WTC11 (cell line): Measurements from ENCODE around the gene STXBP6. TPM values are rescaled to one million over a fixed set of nuclear protein-coding genes. Genes with fewer than 3 reads are reported as not detected.

ENCODE experiments used
- ATAC-seq: fragments of 200-7000 bp; cut with Tn5 transposase; 2 replicates; pipeline ENCODE4 v1.10.0; 2021; ENCODE audit warnings: mild to moderate bottlenecking, moderate library complexity
- CTCF ChIA-PET: fragments of 300-600 bp; sonication (Branson Sonifier 250); formaldehyde crosslinking; loops from one replicate; lab custom pipeline; 2021; ENCODE audit warnings: antibody characterized with exemption; lab: Charles Lee
- POLR2A ChIA-PET: fragments of 350-600 bp; sonication (Branson Sonifier 250); formaldehyde crosslinking; loops from one replicate; lab custom pipeline; 2021; ENCODE audit warnings: antibody characterized with exemption; lab: Charles Lee
- DNase-seq: peaks from one replicate; pipeline ENCODE4 v3.0.0; 2021; ENCODE audit warnings: low spot score
- H3K27ac Mint-ChIP-seq: 2 replicates; pipeline ENCODE4 v1.8.0; 2021; ENCODE audit warnings: mixed read lengths
- H3K27me3 Mint-ChIP-seq: 2 replicates; pipeline ENCODE4 v1.8.0; 2021; ENCODE audit warnings: low read depth, mild to moderate bottlenecking, moderate library complexity, mixed read lengths
- H3K36me3 Mint-ChIP-seq: 2 replicates; pipeline ENCODE4 v1.8.0; 2021; ENCODE audit warnings: mixed read lengths
- H3K4me1 Mint-ChIP-seq: 2 replicates; pipeline ENCODE4 v1.8.0; 2022; ENCODE audit warnings: mixed read lengths
- H3K4me3 Mint-ChIP-seq: 2 replicates; pipeline ENCODE4 v1.8.0; 2021; ENCODE audit warnings: mild to moderate bottlenecking, moderate library complexity, mixed read lengths
- H3K9me3 Mint-ChIP-seq: 2 replicates; pipeline ENCODE4 v1.8.0; 2021; ENCODE audit warnings: mixed read lengths
- ESRRA ChIP-seq: sonication (generic); formaldehyde crosslinking; IDR thresholded peaks from 2 replicates; pipeline ENCODE4 v1.8.1; 2022; ENCODE audit warnings: mild to moderate bottlenecking, missing genetic modification reagents, borderline replicate concordance
- ETV6 ChIP-seq: sonication (generic); formaldehyde crosslinking; IDR thresholded peaks from 2 replicates; pipeline ENCODE4 v1.8.1; 2022; ENCODE audit warnings: mild to moderate bottlenecking, missing genetic modification reagents
- FOXJ3 ChIP-seq: sonication (generic); formaldehyde crosslinking; IDR thresholded peaks from 2 replicates; pipeline ENCODE4 v1.9.0; 2021; ENCODE audit warnings: missing genetic modification reagents, mild to moderate bottlenecking, borderline replicate concordance
- GRHL2 ChIP-seq: fragments of 250-450 bp; sonication (Bioruptor Pico); IDR thresholded peaks from 2 replicates; pipeline ENCODE4 v1.8.0; 2022; ENCODE audit warnings: mild to moderate bottlenecking, moderate library complexity; ENCODE audit not compliant: insufficient replicate concordance, severe bottlenecking
- GTF2I ChIP-seq: fragments of 250-450 bp; sonication (Bioruptor Pico); conservative IDR thresholded peaks from 2 replicates; pipeline ENCODE4 v1.4.0; 2021; ENCODE audit warnings: mild to moderate bottlenecking
- IRF2 ChIP-seq: sonication (generic); formaldehyde crosslinking; IDR thresholded peaks from 2 replicates; pipeline ENCODE4 v1.8.0; 2022; ENCODE audit warnings: low read depth, missing genetic modification reagents, borderline replicate concordance
- NFYB ChIP-seq: sonication (generic); formaldehyde crosslinking; conservative IDR thresholded peaks from 2 replicates; pipeline ENCODE4 v1.8.0; 2022; ENCODE audit warnings: low read depth, missing genetic modification reagents
- PRRX2 ChIP-seq: fragments of 250-450 bp; sonication (Bioruptor Pico); IDR thresholded peaks from 2 replicates; pipeline ENCODE4 v1.8.0; 2021; ENCODE audit warnings: mild to moderate bottlenecking
- RELA ChIP-seq: sonication (generic); formaldehyde crosslinking; IDR thresholded peaks from 2 replicates; pipeline ENCODE4 v1.8.1; 2022; ENCODE audit warnings: missing genetic modification reagents, mild to moderate bottlenecking, borderline replicate concordance
- TEAD1 ChIP-seq: sonication (generic); formaldehyde crosslinking; IDR thresholded peaks from 2 replicates; pipeline ENCODE4 v1.8.0; 2022; ENCODE audit warnings: mild to moderate bottlenecking, missing genetic modification reagents
- ZNF138 ChIP-seq: sonication (generic); formaldehyde crosslinking; conservative IDR thresholded peaks from 2 replicates; pipeline ENCODE4 v1.8.1; 2022; ENCODE audit warnings: mild to moderate bottlenecking, moderate library complexity, missing genetic modification reagents
- ZNF263 ChIP-seq: sonication (generic); formaldehyde crosslinking; IDR thresholded peaks from 2 replicates; pipeline ENCODE4 v1.8.1; 2022; ENCODE audit warnings: low read depth, mild to moderate bottlenecking, moderate library complexity, missing genetic modification reagents
- total RNA-seq: library from RNA; stranded (reverse); gene quantifications from 3 replicates; pipeline ENCODE4 v1.2.3, GENCODE V29; 2021
- TF ChIP-seq, protein P1 (sequence below): sonication (generic); formaldehyde crosslinking; IDR thresholded peaks from 2 replicates; pipeline ENCODE4 v1.8.0; 2022; ENCODE audit warnings: mild to moderate bottlenecking, missing genetic modification reagents
- TF ChIP-seq, protein P2 (sequence below): sonication (generic); formaldehyde crosslinking; IDR thresholded peaks from 2 replicates; pipeline ENCODE4 v1.8.0; 2023; ENCODE audit warnings: missing genetic modification reagents
- TF ChIP-seq, protein P3 (sequence below): sonication (generic); formaldehyde crosslinking; IDR thresholded peaks from 2 replicates; pipeline ENCODE4 v1.8.1; 2023; ENCODE audit warnings: mild to moderate bottlenecking, moderate library complexity, missing genetic modification reagents
- TF ChIP-seq, protein P4 (sequence below): sonication (generic); formaldehyde crosslinking; IDR thresholded peaks from 2 replicates; pipeline ENCODE4 v1.8.1; 2023; ENCODE audit warnings: mild to moderate bottlenecking, missing genetic modification reagents
- TF ChIP-seq, protein P5 (sequence below): fragments of 250-450 bp; sonication (Bioruptor Pico); IDR thresholded peaks from 2 replicates; pipeline ENCODE4 v1.9.0; 2021; ENCODE audit warnings: mild to moderate bottlenecking
- TF ChIP-seq, protein P6 (sequence below): fragments of 250-450 bp; sonication (Bioruptor Pico); IDR thresholded peaks from 2 replicates; pipeline ENCODE4 v1.9.0; 2021; ENCODE audit warnings: moderate library complexity, mild to moderate bottlenecking, inconsistent platforms, borderline replicate concordance
- TF ChIP-seq, protein P7 (sequence below): fragments of 250-450 bp; sonication (Bioruptor Pico); IDR thresholded peaks from 2 replicates; pipeline ENCODE4 v1.8.0; 2021; ENCODE audit warnings: mild to moderate bottlenecking
- TF ChIP-seq, protein P8 (sequence below): sonication (generic); formaldehyde crosslinking; IDR thresholded peaks from 2 replicates; pipeline ENCODE4 v1.8.0; 2022; ENCODE audit warnings: mild to moderate bottlenecking, missing genetic modification reagents
- TF ChIP-seq, protein P9 (sequence below): sonication (generic); formaldehyde crosslinking; IDR thresholded peaks from 2 replicates; pipeline ENCODE4 v1.8.0; 2022; ENCODE audit warnings: missing genetic modification reagents

The STXBP6 gene
- total RNA-seq, 1 experiment from 2014 or later: 4.2 TPM

DNA sequence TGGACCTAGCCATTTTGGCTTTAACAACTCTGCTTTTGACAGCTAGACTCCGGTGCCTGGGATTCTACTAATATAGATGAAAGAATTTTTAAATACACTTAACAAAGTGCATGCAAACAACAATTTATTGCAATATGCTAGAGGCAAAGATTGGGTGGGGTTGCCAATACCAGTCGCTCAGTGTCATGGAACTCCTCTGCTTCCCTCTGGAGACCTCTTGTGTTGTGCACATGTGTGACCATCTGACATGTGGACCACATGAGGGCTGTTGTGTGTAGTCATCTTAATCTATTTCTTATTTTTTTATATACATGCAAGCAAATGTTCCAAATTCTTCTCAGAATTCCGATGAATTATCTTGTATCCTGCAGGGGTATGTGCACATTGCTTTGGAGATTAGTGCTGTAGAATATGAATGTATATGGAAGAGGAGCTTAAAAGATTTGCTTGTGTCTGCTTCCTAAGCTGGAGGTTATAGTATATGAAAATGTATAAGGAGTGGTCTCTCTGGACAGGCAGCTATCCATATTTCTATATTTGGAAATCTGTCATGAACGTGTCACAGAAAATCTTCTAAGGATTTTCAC, 24.2 kb upstream of the STXBP6 start:
- no peaks in the 10 kb centered on the region; the same call in none of the 2 replicates for H3K4me1 Mint-ChIP-seq
- H3K4me3 Mint-ChIP-seq: no peak overlapping the region
- POLR2A ChIA-PET: no interaction called here
- no peaks in the 10 kb centered on the region for H3K36me3 Mint-ChIP-seq
- H3K27me3 Mint-ChIP-seq: no peaks in the 10 kb centered on the region; the same call in 1 of the 2 replicates
- TF ChIP-seq IRF2 (CRISPR knock-in tag) (no peak), ZNF138 (CRISPR knock-in tag) (no peak), ZNF263 (CRISPR knock-in tag) (no peak), RELA (CRISPR knock-in tag) (no peak), NFYB (no peak), ESRRA (no peak), GRHL2 (CRISPR knock-in tag) (no peak), ETV6 (CRISPR knock-in tag) (no peak), GTF2I (CRISPR knock-in tag) (no peak)
- TF ChIP-seq, protein P1, sequence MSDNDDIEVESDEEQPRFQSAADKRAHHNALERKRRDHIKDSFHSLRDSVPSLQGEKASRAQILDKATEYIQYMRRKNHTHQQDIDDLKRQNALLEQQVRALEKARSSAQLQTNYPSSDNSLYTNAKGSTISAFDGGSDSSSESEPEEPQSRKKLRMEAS (CRISPR knock-in tag): no peak
- TF ChIP-seq, protein P2, sequence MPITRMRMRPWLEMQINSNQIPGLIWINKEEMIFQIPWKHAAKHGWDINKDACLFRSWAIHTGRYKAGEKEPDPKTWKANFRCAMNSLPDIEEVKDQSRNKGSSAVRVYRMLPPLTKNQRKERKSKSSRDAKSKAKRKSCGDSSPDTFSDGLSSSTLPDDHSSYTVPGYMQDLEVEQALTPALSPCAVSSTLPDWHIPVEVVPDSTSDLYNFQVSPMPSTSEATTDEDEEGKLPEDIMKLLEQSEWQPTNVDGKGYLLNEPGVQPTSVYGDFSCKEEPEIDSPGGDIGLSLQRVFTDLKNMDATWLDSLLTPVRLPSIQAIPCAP (CRISPR knock-in tag): no peak
- TF ChIP-seq, protein P3, sequence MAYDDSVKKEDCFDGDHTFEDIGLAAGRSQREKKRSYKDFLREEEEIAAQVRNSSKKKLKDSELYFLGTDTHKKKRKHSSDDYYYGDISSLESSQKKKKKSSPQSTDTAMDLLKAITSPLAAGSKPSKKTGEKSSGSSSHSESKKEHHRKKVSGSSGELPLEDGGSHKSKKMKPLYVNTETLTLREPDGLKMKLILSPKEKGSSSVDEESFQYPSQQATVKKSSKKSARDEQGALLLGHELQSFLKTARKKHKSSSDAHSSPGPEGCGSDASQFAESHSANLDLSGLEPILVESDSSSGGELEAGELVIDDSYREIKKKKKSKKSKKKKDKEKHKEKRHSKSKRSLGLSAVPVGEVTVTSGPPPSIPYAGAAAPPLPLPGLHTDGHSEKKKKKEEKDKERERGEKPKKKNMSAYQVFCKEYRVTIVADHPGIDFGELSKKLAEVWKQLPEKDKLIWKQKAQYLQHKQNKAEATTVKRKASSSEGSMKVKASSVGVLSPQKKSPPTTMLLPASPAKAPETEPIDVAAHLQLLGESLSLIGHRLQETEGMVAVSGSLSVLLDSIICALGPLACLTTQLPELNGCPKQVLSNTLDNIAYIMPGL (CRISPR knock-in tag): no peak
- TF ChIP-seq, protein P4, sequence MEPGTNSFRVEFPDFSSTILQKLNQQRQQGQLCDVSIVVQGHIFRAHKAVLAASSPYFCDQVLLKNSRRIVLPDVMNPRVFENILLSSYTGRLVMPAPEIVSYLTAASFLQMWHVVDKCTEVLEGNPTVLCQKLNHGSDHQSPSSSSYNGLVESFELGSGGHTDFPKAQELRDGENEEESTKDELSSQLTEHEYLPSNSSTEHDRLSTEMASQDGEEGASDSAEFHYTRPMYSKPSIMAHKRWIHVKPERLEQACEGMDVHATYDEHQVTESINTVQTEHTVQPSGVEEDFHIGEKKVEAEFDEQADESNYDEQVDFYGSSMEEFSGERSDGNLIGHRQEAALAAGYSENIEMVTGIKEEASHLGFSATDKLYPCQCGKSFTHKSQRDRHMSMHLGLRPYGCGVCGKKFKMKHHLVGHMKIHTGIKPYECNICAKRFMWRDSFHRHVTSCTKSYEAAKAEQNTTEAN (CRISPR knock-in tag): no peak
- TF ChIP-seq, protein P5, sequence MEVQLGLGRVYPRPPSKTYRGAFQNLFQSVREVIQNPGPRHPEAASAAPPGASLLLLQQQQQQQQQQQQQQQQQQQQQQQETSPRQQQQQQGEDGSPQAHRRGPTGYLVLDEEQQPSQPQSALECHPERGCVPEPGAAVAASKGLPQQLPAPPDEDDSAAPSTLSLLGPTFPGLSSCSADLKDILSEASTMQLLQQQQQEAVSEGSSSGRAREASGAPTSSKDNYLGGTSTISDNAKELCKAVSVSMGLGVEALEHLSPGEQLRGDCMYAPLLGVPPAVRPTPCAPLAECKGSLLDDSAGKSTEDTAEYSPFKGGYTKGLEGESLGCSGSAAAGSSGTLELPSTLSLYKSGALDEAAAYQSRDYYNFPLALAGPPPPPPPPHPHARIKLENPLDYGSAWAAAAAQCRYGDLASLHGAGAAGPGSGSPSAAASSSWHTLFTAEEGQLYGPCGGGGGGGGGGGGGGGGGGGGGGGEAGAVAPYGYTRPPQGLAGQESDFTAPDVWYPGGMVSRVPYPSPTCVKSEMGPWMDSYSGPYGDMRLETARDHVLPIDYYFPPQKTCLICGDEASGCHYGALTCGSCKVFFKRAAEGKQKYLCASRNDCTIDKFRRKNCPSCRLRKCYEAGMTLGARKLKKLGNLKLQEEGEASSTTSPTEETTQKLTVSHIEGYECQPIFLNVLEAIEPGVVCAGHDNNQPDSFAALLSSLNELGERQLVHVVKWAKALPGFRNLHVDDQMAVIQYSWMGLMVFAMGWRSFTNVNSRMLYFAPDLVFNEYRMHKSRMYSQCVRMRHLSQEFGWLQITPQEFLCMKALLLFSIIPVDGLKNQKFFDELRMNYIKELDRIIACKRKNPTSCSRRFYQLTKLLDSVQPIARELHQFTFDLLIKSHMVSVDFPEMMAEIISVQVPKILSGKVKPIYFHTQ (CRISPR knock-in tag): no peak
- peaks cover 3% of the 10 kb centered on the region; the same call in 1 of the 2 replicates for H3K9me3 Mint-ChIP-seq
- DNase-seq (no peak), ATAC-seq (no peak)
- H3K27ac Mint-ChIP-seq: no peak overlapping the region
- CTCF ChIA-PET: interaction anchor here (0.8 kb wide), 1 partner anchor 268 kb away, joined by 3 read pairs; no protein-coding TSS in a partner anchor

DNA sequence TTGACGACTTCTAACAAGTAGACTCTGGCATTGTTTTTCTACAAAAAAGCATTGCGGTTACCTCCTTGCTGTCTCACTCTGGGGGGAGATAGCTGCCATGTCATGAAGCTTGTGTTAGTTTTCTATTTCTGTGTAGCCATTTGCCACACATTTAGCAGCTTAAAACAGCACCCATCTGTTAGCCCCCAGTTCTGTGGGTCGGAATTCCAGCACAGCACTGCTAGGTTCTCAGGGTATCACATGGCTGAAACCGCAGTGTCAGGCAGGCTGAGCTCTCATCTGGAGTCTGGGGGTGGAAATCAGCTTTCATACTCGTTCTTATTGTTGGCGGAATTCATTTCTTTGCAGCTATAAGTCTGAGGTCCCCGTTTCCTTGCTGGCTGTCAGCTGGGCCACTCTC, 19.9 kb upstream of the STXBP6 start:
- Mint-ChIP-seq H3K27me3 (no peaks in the 10 kb centered on the region; the same call in 1 of the 2 replicates), H3K4me1 (no peaks in the 10 kb centered on the region; the same call in none of the 2 replicates), H3K4me3 (no peak overlapping the region), H3K9me3 (no peaks in the 10 kb centered on the region), H3K36me3 (no peaks in the 10 kb centered on the region), H3K27ac (no peak overlapping the region)
- ATAC-seq (no peak), DNase-seq (no peak)
- ChIA-PET CTCF (interaction anchor here (1.0 to 1.6 kb wide), 4 partner anchors 13 to 263 kb away, joined by 3 to 8 read pairs (median 4); no protein-coding TSS in a partner anchor), POLR2A (interaction anchor here (0.7 kb wide), 1 partner anchor 15 kb away, joined by 3 read pairs; no protein-coding TSS in a partner anchor)
- TF ChIP-seq, protein P6, sequence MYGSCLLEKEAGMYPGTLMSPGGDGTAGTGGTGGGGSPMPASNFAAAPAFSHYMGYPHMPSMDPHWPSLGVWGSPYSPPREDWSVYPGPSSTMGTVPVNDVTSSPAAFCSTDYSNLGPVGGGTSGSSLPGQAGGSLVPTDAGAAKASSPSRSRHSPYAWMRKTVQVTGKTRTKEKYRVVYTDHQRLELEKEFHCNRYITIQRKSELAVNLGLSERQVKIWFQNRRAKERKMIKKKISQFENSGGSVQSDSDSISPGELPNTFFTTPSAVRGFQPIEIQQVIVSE (CRISPR knock-in tag): no peak
- TF ChIP-seq ETV6 (CRISPR knock-in tag) (no peak), NFYB (no peak), TEAD1 (CRISPR knock-in tag) (no peak), PRRX2 (CRISPR knock-in tag) (no peak), FOXJ3 (CRISPR knock-in tag) (no peak)
- TF ChIP-seq, protein P7, sequence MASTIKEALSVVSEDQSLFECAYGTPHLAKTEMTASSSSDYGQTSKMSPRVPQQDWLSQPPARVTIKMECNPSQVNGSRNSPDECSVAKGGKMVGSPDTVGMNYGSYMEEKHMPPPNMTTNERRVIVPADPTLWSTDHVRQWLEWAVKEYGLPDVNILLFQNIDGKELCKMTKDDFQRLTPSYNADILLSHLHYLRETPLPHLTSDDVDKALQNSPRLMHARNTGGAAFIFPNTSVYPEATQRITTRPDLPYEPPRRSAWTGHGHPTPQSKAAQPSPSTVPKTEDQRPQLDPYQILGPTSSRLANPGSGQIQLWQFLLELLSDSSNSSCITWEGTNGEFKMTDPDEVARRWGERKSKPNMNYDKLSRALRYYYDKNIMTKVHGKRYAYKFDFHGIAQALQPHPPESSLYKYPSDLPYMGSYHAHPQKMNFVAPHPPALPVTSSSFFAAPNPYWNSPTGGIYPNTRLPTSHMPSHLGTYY (CRISPR knock-in tag): no peak
- TF ChIP-seq, protein P8, sequence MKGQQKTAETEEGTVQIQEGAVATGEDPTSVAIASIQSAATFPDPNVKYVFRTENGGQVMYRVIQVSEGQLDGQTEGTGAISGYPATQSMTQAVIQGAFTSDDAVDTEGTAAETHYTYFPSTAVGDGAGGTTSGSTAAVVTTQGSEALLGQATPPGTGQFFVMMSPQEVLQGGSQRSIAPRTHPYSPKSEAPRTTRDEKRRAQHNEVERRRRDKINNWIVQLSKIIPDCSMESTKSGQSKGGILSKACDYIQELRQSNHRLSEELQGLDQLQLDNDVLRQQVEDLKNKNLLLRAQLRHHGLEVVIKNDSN (CRISPR knock-in tag): no peak
- TF ChIP-seq, protein P9, sequence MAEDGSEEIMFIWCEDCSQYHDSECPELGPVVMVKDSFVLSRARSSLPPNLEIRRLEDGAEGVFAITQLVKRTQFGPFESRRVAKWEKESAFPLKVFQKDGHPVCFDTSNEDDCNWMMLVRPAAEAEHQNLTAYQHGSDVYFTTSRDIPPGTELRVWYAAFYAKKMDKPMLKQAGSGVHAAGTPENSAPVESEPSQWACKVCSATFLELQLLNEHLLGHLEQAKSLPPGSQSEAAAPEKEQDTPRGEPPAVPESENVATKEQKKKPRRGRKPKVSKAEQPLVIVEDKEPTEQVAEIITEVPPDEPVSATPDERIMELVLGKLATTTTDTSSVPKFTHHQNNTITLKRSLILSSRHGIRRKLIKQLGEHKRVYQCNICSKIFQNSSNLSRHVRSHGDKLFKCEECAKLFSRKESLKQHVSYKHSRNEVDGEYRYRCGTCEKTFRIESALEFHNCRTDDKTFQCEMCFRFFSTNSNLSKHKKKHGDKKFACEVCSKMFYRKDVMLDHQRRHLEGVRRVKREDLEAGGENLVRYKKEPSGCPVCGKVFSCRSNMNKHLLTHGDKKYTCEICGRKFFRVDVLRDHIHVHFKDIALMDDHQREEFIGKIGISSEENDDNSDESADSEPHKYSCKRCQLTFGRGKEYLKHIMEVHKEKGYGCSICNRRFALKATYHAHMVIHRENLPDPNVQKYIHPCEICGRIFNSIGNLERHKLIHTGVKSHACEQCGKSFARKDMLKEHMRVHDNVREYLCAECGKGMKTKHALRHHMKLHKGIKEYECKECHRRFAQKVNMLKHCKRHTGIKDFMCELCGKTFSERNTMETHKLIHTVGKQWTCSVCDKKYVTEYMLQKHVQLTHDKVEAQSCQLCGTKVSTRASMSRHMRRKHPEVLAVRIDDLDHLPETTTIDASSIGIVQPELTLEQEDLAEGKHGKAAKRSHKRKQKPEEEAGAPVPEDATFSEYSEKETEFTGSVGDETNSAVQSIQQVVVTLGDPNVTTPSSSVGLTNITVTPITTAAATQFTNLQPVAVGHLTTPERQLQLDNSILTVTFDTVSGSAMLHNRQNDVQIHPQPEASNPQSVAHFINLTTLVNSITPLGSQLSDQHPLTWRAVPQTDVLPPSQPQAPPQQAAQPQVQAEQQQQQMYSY (CRISPR knock-in tag): no peak
